ENCODE data around the gene BBS9.

Gene BBS9

DNA sequence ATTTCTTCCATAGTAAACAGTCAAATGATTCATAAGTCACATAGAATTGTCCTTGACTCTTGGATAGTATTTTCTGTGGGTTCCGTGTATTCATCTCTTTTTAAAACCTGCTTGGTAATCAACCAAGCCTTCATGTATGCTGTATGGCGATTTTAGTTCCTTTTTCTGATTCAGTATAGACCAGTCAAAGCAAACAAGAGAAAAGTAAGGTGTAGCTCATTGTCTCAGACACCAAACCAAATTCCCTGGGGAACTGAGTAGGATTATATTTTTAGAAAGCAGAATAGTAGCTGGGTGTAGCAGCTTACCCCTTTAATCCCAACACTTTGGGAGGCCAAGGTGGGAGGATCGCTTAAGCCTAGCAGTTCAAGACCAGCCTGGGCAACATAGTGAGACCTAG is 240.5 kb downstream of the BBS9 start:
- no peak for ATAC-seq

DNA sequence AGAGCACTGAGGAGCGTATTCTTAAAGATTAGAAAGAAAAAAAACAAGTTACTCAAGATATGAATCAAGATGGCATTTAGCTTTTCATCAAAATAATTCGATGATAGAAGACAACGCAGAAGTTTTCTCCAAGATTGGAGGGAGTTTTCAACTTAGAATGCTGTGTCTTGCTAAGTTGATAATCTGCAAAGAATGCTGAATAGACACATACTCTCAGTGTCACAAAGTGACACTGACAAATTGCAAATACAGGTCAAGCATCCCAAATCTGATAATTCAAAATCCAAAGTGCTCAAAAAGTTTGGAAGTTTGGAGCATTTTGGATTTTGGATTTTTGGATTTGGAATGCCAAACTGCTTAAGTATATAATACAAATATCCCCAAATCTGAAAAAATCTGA is 243.8 kb downstream of the BBS9 start:
- DNase-seq (no peak), ATAC-seq (no peak)

More for the DNA sequence above, 240.5 kb downstream of the BBS9 start:
- no peak for DNase-seq

DNA sequence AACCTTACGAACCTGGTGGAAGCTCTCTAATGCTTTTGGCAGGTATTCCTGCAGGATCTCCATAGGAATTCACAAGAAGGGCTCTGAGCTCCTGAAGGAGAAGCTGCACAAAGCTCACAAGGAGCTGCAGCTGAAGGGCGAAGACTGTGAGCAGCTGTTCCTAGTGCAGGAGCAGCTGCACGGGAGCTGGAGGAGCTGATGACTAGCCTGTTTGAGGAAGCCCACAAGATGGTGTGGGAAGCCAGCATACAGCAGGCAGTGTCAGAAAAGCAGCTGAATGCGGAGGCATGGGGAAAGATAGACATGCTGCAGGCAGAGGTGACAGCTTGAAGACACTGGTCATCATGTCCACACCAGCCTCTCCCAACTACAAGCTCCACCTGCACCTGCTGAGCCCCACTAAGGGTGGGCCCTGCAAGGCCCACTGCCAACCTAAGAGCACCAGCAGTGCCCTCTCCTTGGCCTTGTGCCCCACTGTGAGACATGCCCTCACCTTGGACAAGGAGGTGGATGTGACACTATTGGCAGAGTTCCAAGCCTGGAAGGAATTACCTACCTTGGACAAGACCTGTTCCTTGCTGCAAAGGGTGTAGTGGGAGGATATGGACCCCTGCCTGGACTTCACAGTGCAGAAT is 250.6 kb downstream of the BBS9 start:
- DNase-seq (no peak), ATAC-seq (no peak)

DNA sequence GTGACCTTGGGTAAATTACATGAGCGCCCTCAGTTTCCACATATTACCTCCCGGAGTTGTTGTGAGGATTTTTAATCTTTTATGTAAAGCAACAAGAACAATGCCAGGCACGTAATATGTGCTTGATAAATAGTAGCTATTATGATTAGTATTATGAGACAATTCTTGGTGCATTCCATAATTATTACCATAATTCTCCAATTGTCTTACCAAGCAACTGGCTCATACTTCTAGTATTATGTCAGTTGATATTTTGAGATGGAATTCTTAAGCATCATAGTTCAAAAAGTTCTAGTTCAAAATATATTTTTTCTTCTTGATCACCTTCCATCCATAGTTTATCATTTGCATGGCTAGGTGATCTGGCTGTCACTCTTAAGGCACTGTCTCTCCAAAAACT is 259.0 kb downstream of the BBS9 start:
- DNase-seq (no peak), ATAC-seq (no peak)

DNA sequence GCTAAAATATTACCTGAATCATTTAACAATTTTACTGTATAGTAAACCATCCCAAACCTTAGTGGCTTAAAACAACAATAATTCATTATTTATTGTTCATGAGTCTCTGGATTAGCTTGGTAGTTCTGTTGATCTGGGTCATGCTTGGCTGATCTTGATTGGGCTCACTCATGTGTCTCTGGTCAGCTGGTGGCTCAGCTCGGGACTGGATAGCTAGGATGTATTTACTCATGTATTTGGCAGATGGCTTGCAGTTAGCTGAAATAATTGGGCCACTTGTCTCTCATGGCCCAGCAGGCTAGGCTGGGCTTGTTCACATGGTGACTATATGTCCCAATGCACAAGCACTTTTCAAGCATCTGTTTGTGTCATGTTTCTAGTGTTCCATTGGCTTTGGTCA is 262.8 kb downstream of the BBS9 start:
- no peak for DNase-seq
- ATAC-seq: no peak

DNA sequence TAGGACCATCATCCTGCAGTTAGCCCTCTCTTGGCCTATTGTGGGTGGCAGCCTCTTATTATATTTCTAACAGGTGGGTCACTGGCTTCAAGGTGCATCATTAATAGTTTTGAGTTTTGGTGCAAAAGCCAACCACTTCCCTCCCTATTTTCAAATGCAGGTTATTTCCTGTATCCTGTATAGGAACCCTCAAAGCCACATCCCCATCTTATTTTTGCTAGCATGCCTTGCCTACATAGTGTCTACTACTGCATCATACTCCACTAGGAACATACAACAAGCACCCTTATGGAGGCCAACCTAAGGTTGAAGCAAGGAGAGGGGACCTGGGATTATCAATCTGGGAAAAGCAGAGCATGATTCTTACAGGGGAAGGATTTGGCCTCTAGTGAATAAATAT is 264.4 kb downstream of the BBS9 start:
- DNase-seq (no peak), ATAC-seq (no peak)

DNA sequence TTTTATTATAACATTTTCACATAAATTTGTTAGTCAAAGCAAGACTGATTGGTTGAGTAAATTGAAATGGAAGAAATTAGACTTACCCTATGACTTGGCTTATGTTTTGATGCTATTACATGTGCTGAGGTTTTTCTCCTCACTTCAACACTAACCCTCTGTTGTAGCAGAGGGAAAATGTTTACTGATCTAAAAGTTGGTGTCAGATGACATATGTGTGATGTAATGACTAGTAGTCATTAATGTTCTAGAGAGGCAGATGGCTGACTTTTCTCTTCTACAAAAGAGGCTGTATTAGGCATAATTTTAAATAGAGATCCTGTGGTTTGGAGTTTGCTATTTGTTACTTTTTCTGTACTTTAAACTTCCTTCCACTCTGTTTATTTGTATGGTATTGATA is 266.0 kb downstream of the BBS9 start:
- ATAC-seq (no peak), DNase-seq (no peak)

DNA sequence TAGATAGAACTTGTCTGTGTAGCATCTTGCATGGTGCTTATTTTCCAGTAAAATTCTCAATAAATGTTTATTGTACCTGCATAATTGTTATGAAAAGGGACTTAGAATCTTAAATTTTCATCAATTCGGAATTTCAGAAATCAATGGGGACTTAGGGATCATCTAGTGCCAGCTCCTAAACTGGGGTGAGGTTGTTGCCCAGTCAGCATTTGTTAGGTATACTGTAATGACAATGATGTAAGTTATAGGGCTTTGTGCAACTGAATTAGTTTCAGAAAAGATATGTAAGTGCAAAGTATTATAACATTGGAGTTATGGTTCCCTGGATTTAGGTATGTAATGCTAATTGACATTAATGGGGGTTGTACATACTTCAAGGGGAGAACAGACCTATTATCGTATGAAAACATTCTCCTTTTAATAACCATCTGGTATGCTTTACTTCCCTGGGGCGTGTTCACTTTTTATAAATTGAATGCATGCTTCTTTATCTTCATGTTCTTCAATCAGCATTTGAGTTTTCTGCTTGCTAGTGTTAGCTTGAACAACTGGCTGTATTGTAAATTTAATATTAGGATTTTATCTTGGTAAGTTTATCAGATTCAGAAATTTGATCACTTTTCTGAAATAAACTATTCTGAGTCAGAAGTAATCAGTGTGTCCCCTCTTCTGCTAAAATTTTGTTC is 270.3 kb downstream of the BBS9 start:
- DNase-seq (no peak), ATAC-seq (no peak)

DNA sequence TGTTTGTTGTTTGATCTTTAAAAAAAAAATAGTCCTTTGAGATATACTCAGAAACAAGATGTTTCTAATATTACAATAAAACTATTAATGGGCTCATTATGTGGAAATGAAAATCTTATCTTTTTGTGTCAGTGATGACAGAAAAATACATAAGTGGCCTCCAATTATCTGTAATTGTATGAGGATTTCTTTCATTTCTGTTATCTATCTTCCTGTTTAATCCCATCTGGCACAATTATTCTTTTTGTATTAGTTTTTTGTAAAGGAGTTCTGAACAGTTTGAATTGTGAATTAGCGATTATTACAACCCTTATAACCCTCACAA is 270.8 kb downstream of the BBS9 start:
- no peak for DNase-seq

DNA sequence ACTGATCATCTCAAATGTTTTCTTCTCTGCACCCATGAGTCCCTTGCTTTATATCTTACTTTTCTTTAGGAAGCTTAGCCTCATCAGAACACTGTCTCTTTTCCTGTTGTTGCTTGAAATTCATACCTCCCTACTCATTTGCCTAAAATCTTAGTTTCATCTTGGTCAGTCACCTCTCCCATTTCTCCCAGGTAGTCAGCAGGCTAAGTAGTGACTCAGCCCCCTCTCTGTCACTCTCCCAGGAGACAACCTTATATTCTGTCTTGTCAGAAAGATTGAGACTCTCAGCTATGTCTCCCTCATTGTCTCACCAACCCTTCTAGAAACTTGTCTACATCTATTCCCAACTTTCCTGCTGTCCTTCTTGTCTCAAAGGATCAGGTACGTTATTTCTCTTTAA is 280.9 kb downstream of the BBS9 start:
- no peak for ATAC-seq

More for the DNA sequence above, 270.8 kb downstream of the BBS9 start:
- no peak for ATAC-seq

DNA sequence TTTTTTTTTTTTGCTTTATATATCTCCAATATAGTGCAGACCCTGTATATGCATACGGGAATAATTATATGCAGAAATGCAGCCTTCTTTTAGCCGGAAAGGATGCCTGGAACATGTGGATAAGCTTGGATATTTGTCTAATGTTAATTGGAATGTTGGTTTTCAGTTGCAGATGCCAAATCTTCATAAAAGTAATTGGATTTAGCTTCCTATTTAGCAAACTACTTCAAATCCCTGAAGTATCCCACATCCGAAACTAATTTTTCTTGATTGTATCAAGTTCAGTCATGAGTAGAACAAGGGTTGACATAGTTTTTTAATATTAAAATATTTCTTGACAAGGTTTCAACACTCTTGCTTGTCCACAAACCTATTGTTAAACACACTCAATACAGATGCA is 281.7 kb downstream of the BBS9 start:
- ATAC-seq: no peak
- DNase-seq: no peak

More for the DNA sequence above, 280.9 kb downstream of the BBS9 start:
- no peak for DNase-seq

DNA sequence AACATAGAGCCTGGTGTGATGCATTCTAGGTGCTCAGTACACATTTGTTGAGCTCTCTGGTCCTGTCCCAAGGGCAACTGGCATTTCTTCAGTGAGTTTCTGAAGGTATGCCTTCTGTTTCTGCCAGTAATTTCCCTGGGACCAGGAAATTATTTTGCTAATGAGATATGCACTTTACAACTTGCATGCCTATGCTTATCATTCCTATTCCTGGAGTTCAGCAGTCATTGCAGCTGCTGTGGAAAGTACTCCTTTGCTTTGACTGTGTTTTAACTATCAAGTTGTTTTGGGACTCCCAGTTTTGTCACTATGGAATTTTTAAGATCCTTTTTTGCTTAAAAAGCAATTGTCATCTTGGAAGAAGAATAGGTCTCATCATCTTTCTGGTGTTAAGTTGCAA is 283.0 kb downstream of the BBS9 start:
- DNase-seq (no peak), ATAC-seq (no peak)

DNA sequence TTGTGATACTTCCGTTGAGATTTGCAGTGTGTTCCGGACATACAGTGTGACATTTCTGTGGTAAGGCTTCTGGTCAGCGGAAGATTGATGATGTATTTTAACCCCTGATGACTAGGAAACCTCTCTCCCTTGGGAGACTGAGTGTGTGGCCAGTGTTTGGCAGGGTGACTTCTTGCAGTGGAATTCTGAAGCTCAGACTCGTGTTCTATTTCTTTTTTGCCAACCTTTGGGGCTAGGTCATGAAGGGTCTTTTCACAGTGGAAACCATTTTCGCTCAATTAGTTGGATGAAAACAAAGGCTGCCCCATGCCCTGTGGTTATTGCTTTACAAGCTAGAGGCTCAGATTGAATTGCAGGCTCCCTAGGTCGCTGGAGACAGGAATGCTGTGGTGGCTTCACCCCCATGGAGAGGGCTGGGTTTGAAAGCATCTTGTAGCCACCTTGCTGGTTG is 288.9 kb downstream of the BBS9 start:
- ATAC-seq (no peak), DNase-seq (no peak)

DNA sequence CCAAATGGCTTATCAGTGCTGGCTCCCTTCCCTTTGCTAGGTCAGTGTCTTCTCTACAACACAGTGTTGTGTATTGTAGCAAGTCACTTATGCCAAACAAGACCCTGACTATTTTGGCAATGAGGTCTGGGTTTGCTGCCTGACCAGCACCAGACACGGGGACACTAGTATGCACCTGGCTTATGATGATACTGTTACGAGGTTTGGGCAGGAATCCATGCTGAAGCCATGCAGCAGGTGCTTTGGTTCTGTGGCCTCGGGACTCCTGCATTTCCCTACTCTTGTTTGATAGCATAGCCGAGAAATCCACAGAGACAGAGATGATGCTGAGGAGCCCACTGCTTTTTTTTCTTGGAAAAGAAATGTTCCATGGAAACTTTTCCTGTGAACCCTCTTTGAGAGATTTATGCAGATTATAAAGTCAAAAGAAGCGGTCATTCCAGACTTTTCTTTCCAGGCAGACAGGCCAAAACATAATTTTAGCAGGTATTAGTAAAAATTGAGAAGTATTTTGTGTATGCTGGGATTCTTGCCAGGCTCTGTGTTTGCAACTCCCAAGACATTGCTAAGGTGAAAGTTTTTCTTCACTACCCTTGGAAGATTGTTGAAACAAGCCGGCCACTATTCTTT is 291.1 kb downstream of the BBS9 start:
- ATAC-seq (no peak), DNase-seq (no peak)

DNA sequence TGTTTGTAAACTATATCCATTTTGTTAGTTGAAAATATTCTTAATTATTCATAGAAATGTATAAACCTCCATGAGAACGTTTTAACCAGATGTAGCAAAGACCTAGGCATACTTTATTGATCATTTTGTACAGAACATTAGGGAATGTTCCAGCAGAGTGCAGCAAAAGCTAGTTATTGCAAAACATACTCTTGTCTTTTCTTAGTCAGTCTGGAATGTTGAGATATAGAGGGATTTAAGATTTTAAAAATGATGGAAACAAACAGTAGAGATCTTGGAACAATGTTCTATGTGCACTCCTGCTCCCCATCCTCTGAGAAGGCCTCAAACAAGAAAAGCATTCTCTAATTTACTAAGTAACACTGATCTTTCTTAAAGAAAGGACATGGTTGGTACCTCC is 292.1 kb downstream of the BBS9 start:
- ATAC-seq: no peak

DNA sequence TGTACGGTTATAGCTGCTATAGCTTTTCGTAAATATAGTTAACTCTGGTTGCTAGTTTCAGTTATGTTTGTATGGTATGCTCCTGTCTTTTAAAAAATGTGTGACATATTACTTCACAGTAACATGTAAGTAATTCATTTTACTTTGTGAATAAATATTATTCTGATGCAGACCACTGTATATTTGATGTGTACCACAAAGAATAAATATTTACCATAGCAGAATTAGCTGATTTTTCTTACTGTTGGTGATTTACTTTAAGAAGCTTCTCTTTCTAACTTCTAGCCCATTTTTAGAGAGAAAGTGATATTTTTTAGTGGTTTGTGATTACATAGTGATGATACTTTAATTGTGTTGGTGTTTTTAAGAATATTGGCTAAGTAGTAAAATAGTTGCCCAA is 292.8 kb downstream of the BBS9 start:
- DNase-seq (no peak), ATAC-seq (no peak)

More for the DNA sequence above, 292.1 kb downstream of the BBS9 start:
- DNase-seq: no peak

DNA sequence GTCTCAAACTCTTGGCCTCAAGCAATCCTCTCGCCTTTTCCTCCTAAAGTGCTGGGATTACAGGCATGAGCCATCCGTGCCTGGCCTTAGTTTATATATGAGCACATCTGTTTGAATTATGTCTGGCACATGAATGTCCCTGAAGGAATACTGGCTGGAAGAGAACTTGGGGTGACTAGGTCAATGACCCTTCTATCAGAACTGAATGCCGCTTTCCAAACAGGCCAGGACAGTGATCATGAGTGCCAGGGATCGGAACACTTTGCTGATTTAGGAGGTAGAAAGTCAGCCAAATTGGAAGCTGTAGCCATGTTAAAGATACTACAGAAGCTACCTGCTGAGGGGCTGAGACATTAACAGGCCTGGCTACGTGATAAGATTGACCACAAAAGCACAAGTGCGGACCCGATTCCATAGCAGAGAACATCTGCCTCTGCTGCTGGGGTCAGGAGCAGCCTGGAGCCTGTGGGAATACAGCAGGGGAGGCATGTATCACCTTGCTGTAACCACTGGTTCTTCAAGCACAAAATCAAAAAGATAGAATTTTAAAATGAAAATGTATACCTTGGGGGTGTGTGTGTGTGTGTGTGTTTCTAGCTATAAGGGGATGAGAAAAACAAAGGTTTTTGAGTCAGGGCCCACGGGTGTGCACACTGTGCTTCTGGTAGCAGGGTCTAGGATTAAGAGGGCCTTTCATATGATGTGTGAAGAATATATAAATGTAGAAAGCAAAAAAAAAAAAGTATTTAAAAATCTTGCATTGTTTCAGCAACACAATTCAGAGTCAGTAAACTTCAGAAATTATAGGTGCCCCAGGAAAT is 293.7 kb downstream of the BBS9 start:
- ATAC-seq (no peak), DNase-seq (no peak)

DNA sequence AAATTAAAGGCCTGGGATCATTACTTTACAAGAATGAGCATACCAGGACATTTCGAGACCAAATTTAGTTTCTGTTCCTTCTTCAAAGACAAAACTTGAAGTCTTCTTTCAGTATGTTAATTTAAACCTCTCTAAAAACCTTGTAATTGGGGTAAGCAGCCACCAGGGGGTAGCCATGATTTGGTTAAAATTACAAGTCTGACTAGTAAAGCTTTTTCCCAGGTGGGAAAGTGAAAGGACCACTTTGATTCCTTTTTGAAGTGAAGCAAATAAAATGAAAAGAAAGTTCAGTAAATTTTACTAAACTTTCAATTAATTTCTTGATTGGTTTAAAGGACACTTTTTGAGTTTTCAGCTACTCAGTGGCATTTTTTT is 294.3 kb downstream of the BBS9 start:
- DNase-seq (peak; percentile 14), ATAC-seq (no peak)

DNA sequence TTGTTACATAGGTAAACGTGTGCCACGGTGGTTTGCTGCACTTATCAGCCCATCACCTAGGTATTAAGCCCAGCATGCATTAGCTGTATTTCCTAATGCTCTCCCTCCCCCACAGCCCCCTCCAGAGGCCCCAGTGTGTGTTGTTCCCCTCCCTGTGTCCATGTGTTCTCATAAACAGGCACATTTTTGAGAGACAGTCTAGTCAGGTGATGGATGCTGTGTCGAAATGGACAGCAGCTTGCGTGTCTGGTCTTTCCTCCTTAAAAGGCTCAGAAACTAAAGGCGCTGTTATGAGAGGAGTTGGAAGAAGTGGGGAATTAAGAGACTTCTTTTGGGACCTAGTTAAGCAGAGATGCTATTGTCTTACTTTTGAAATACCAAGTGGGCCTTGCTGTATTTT is 296.0 kb downstream of the BBS9 start:
- DNase-seq: no peak
- no peak for ATAC-seq

DNA sequence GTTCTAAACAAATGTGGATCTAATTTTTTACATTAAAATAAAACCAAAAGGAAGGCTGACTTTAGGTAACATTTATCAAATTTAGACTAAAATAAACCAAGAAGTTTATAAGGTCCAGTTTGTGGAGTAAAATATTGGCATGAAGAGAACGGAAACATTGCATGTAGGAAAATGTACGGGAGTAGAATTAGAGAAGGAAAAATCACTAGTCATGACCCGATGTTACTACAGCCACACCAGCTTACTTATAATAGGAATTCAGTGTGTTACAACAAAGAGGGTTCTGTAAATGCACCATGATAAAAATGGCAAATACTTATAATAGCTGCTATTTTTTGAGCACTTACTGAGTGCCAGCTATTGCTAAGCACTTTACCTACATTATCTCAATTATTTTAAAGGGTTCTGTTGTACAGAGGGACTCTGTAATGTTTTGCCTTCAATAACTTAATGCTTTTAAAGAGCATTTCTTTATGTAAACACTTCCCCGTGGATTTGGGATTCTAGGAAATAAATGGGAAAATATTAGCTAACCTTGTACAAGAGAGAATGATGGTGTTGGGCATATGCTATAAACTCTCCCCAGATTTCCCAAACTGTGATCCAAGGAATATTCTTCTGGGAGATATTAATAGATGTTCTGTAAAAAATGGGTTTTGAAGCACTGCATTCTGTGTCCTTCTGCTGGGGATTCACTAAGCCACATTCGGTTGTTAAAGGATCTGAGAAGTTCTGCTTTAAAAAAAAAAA is 296.7 kb downstream of the BBS9 start:
- no peak for DNase-seq
- no peak for ATAC-seq

DNA sequence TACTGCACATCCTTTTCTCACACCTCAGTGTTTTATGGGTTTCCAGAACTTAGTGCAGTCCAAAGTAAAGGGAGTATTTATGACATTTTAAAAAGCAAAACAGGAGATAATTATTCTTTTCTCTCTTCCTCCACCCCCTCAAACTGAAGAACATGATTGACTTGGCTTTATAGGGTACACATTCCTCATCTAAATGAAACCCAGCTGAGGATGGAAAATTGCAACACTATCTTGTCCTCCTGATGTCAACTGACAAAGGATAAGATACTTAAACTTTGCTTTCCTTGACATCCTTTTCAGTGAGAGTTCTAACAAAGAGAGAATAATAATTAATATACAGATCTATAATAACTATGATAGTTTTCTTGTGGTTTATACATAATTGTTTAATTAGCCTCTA is 299.1 kb downstream of the BBS9 start:
- DNase-seq (no peak), ATAC-seq (no peak)

DNA sequence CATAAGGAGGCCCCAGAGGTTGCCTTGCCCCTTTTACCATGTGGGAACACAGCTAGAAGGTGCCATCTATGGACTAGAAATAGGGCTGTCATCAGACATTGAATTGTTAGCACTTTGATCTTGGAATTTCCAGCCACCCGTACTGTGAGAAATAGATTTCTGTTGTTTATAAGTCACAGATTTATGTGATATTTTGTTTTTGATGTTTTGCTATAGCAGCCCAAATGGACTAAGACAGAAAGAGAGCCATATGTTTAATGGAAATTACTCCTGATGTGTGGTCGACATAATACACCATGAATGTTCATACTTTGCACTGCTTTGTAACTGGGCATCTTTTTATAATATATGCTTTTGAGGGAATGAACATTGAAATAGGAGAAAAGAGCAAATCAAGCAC is 302.2 kb downstream of the BBS9 start:
- ATAC-seq: no peak

More for the DNA sequence above, 302.2 kb downstream of the BBS9 start:
- no peak for DNase-seq
